ENCODE data around the gene FAS. TPM values are rescaled to one million over a fixed set of nuclear protein-coding genes. Genes with fewer than 3 reads are reported as not detected.

The FAS gene
- total RNA-seq, 1 experiment from 2014 or later, result 9.3 TPM

DNA sequence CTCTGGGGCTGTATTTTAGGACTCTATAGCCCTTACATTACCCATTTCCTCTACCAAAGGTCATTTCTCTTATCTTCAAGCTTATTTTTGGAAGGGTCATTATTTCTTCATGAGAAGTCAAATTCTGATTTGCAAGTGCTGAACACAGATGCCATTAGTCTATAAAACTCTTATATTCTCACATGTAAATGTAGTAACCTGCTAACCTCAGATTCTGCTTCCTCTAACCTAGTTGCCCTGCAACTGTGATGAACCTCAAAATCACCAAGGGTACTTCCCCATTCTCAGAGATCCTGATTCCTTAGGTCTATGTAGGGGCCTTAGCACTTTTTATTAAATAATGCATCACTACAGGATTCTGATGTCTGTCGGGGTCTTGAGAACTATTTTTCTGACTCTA, 6.3 kb downstream of the FAS start:
- H3K79me2 ChIP-seq (ENCODE audit: insufficient read depth, low read length), result no peaks in the 10 kb centered on the region
- ChIA-PET POLR2A (no interaction called here), CTCF (interaction anchor here (1.7 kb wide), 1 partner anchor 10 kb away, joined by 5 read pairs; no protein-coding TSS in a partner anchor)

DNA sequence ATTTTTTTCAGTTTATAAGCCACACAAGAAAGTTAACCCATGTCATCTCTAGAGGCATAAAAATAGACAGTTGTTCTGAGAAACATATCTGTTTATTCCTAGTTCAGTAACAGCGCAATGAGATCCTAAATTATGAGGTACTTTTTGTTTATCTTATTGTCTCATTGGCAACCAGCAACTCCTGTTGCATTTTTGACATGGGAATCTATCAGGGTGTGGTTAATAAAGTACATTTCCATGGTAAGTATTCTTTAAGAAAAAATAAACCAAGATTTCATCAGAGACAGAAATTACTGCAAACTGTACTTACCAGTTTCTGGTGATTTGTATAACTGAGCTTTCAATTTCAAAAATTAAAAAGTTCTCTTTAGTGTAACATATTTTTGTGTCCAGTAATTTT, 9.0 kb downstream of the FAS start:
- Histone ChIP-seq H4K20me1 (ENCODE audit: insufficient read depth) (no peaks in the 10 kb centered on the region), H3K4me1 (ENCODE audit: control insufficient read depth in 1 of 2, insufficient read depth in 2 of 2, low read length in 2 of 2) (peaks cover 0 to 8% of the 10 kb centered on the region in 2 experiments; a peak in 2 of 4 replicates), H3K79me2 (ENCODE audit: insufficient read depth, low read length) (no peaks in the 10 kb centered on the region), H3K27ac (ENCODE audit: low read depth, low read length) (no peak overlapping the region), H2AFZ (ENCODE audit: low read depth, low read length, poor library complexity, severe bottlenecking) (no peak overlapping the region), H3K9me2 (ENCODE audit: insufficient read depth) (no peaks in the 10 kb centered on the region), H3K36me3 (ENCODE audit: control insufficient read depth in 1 of 2, insufficient read depth in 2 of 2, low read length in 2 of 2) (no peaks in the 10 kb centered on the region), H3K27me3 (ENCODE audit: insufficient read depth, low read length) (no peaks in the 10 kb centered on the region), H3K9ac (ENCODE audit: low read length) (no peak overlapping the region), H3K9me3 (ENCODE audit: control insufficient read depth in 1 of 2, insufficient read depth in 1 of 2, low read depth in 1 of 2, low read length in 2 of 2) (no peaks in the 10 kb centered on the region), H3K4me2 (ENCODE audit: low read length) (no peak overlapping the region), H3K4me3 (replicated peaks in 1 of 2; ENCODE audit: low read depth in 1 of 2, low read length in 2 of 2) (no peak overlapping the region)
- ChIA-PET CTCF (interaction anchor here (1.0 kb wide), 1 partner anchor 12 kb away, joined by 3 read pairs; no protein-coding TSS in a partner anchor), RAD21 (ENCODE audit: low non-redundant PET in 1 of 2, low total read pairs in 2 of 2, uncharacterized antibody in 2 of 2, unreplicated experiment in 2 of 2) (no interaction called here), POLR2A (no interaction called here)
- DNase-seq (ENCODE audit: low read depth, low spot score) (no peak), ATAC-seq (no peak)
- intact Hi-C loops (cut with micrococcal nuclease), result no loop called here
- BruUV-seq (replicated peaks), result no TSS peak
- no peak for TF ChIP-seq FOSL1 (IDR thresholded peaks at IDR 0.05; ENCODE audit: low read depth)
- TF ChIP-seq EZH2phosphoT487 (IDR thresholded peaks at IDR 0.05; ENCODE audit: borderline replicate concordance), result no peak
- no peak for TF ChIP-seq POLR2A (IDR thresholded peaks at IDR 0.05; ENCODE audit: borderline replicate concordance, extremely low read depth, insufficient read depth, insufficient read length)
- no peak for TF ChIP-seq CEBPB (IDR thresholded peaks at IDR 0.05; ENCODE audit: low read depth)
- TF ChIP-seq YY1 (IDR thresholded peaks at IDR 0.05; ENCODE audit: extremely low read depth, insufficient replicate concordance, low read depth, low read length), result no peak
- TF ChIP-seq SIN3A (IDR thresholded peaks at IDR 0.05; ENCODE audit: low read depth), result no peak
- TF ChIP-seq ZNF274 (IDR thresholded peaks at IDR 0.05; ENCODE audit: low read depth, low read length), result no peak
- TF ChIP-seq JUND (IDR thresholded peaks at IDR 0.05), result no peak
- TF ChIP-seq, protein P1, sequence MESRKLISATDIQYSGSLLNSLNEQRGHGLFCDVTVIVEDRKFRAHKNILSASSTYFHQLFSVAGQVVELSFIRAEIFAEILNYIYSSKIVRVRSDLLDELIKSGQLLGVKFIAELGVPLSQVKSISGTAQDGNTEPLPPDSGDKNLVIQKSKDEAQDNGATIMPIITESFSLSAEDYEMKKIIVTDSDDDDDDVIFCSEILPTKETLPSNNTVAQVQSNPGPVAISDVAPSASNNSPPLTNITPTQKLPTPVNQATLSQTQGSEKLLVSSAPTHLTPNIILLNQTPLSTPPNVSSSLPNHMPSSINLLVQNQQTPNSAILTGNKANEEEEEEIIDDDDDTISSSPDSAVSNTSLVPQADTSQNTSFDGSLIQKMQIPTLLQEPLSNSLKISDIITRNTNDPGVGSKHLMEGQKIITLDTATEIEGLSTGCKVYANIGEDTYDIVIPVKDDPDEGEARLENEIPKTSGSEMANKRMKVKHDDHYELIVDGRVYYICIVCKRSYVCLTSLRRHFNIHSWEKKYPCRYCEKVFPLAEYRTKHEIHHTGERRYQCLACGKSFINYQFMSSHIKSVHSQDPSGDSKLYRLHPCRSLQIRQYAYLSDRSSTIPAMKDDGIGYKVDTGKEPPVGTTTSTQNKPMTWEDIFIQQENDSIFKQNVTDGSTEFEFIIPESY (IDR thresholded peaks at IDR 0.05; ENCODE audit: extremely low read depth, insufficient replicate concordance, low read length), result no peak

More for the DNA sequence above, 6.3 kb downstream of the FAS start:
- no peak for ATAC-seq
- H3K36me3 ChIP-seq (ENCODE audit: control insufficient read depth in 1 of 2, insufficient read depth in 2 of 2, low read length in 2 of 2), result no peaks in the 10 kb centered on the region
- peaks cover 0 to 15% of the 10 kb centered on the region in 2 experiments; a peak in 2 of 4 replicates for H3K4me1 ChIP-seq (ENCODE audit: control insufficient read depth in 1 of 2, insufficient read depth in 2 of 2, low read length in 2 of 2)
- H3K27me3 ChIP-seq (ENCODE audit: insufficient read depth, low read length), result no peaks in the 10 kb centered on the region
- RAD21 ChIA-PET (ENCODE audit: low non-redundant PET in 1 of 2, low total read pairs in 2 of 2, uncharacterized antibody in 2 of 2, unreplicated experiment in 2 of 2), result no interaction called here
- TF ChIP-seq, protein P1 (IDR thresholded peaks at IDR 0.05; ENCODE audit: extremely low read depth, insufficient replicate concordance, low read length), result no peak
- TF ChIP-seq EZH2phosphoT487 (IDR thresholded peaks at IDR 0.05; ENCODE audit: borderline replicate concordance) (no peak), RAD21 (IDR thresholded peaks at IDR 0.05; ENCODE audit: low read depth) (no peak), CEBPB (IDR thresholded peaks at IDR 0.05; ENCODE audit: low read depth) (no peak), SP1 (IDR thresholded peaks at IDR 0.05; ENCODE audit: low read depth) (no peak), JUND (IDR thresholded peaks at IDR 0.05) (no peak), EZH2 (IDR thresholded peaks at IDR 0.05) (no peak), ZNF274 (IDR thresholded peaks at IDR 0.05; ENCODE audit: low read depth, low read length) (no peak)
- TF ChIP-seq, protein P2, sequence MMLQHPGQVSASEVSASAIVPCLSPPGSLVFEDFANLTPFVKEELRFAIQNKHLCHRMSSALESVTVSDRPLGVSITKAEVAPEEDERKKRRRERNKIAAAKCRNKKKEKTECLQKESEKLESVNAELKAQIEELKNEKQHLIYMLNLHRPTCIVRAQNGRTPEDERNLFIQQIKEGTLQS (IDR thresholded peaks at IDR 0.05), result no peak
- no peak overlapping the region for H3K27ac ChIP-seq (ENCODE audit: low read depth, low read length)
- H2AFZ ChIP-seq (ENCODE audit: low read depth, low read length, poor library complexity, severe bottlenecking), result no peak overlapping the region
- intact Hi-C loops (cut with micrococcal nuclease), result no loop called here
- H3K9me3 ChIP-seq (ENCODE audit: control insufficient read depth in 1 of 2, insufficient read depth in 1 of 2, low read depth in 1 of 2, low read length in 2 of 2), result no peaks in the 10 kb centered on the region
- H4K20me1 ChIP-seq (ENCODE audit: insufficient read depth), result no peaks in the 10 kb centered on the region
- H3K4me2 ChIP-seq (ENCODE audit: low read length), result no peak overlapping the region
- no peaks in the 10 kb centered on the region for H3K9me2 ChIP-seq (ENCODE audit: insufficient read depth)
- no peak for DNase-seq (ENCODE audit: low read depth, low spot score)
- no peak overlapping the region for H3K9ac ChIP-seq (ENCODE audit: low read length)
- no peak overlapping the region for H3K4me3 ChIP-seq (replicated peaks in 1 of 2; ENCODE audit: low read depth in 1 of 2, low read length in 2 of 2)
- no TSS peak for BruUV-seq (replicated peaks)

All from HCT116 (cell line).